Measurements from ENCODE around the gene ALPP. TPM values are rescaled to one million over a fixed set of nuclear protein-coding genes. Genes with fewer than 3 reads are reported as not detected.

The ALPP gene
- total RNA-seq, 2 experiments from 2014 or later = not detected

GRCh38 chr2:232431705-232432590 lies 53.4 kb downstream of the ALPP start:
- Histone ChIP-seq H3K4me3 (ENCODE audit: low read length) (no peak overlapping the region), H3K36me3 (ENCODE audit: insufficient read depth, low read length) (no peaks in the 10 kb centered on the region), H3K27ac (ENCODE audit: low read depth in 1 of 2, low read length in 2 of 2) (no peak overlapping the region), H3K27me3 (ENCODE audit: control insufficient read depth in 1 of 2, insufficient read depth in 2 of 2, low read length in 2 of 2) (peaks cover 0 to 3% of the 10 kb centered on the region in 2 experiments), H3K9me3 (ENCODE audit: control insufficient read depth in 1 of 2, insufficient read depth in 1 of 2, low read length in 2 of 2) (peaks cover 0 to 6% of the 10 kb centered on the region in 2 experiments), H3K4me1 (ENCODE audit: insufficient read depth, low read length) (no peaks in the 10 kb centered on the region)
- ATAC-seq (ENCODE audit: poor library complexity) (no peak), DNase-seq (no peak)
- Mint-ChIP-seq H3K4me3 (no peak overlapping the region), H3K27ac (no peak overlapping the region), H3K9me3 (no peaks in the 10 kb centered on the region), H3K27me3 (no peaks in the 10 kb centered on the region), H3K4me1 (ENCODE audit: low read depth) (no peaks in the 10 kb centered on the region), H3K36me3 (ENCODE audit: low read depth) (no peaks in the 10 kb centered on the region)
- intact Hi-C loops (cut with DNase I, micrococcal nuclease) = no loop called here
- TF ChIP-seq CTCF (IDR thresholded peaks at IDR 0.05) = no peak
- ChIA-PET POLR2A (no interaction called here), CTCF (no interaction called here)

Other genes starting within 250 kb of the ALPP start
- gene ALPG, start 28.1 kb downstream of the ALPP start, total RNA-seq = not detected
- gene ALPI, start 77.4 kb downstream of the ALPP start, total RNA-seq = not detected
- gene ECEL1, start 109.1 kb downstream of the ALPP start, total RNA-seq = not detected
- not detected for gene PRSS56, start 141.6 kb downstream of the ALPP start, total RNA-seq
- not detected for gene CHRND, start 147.4 kb downstream of the ALPP start, total RNA-seq
- not detected for gene CHRNG, start 160.9 kb downstream of the ALPP start, total RNA-seq
- 10 to 100 TPM; 22.1 to 22.2 TPM for gene TIGD1, start 171.8 kb downstream of the ALPP start, total RNA-seq
- gene EIF4E2, start 171.9 kb downstream of the ALPP start, total RNA-seq = 10 to 100 TPM; 45.9 to 46.0 TPM

Data from CD4-positive, alpha-beta T cell (primary cell).